ENCODE measurements around the gene TAF8.

DNA sequence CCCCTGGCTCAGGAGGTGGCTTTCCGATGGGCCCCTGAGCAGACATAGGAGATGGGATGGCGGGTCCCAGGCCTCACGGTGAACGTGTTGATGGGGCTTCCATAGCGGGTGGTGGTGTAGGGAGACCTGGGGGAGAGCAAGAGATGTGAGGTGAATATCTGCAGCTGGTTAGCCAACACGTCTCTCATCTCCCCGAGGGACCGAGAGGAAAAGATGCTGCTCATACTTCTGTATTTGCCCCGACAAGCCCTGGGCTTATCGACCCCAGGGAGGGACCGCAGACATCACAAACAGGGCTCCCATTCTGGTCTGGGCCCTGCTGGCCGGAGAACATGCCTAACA is 53.4 kb downstream of the TAF8 start:
- TF ChIP-seq POLR2A (IDR thresholded peaks at IDR 0.05) (no peak), CTCF (IDR thresholded peaks at IDR 0.05) (no peak), POLR2AphosphoS5 (IDR thresholded peaks at IDR 0.05) (no peak)
